ENCODE data around the gene CAMK2N2. TPM values are rescaled to one million over a fixed set of nuclear protein-coding genes. Genes with fewer than 3 reads are reported as not detected.

Gene CAMK2N2
- total RNA-seq, 1 donor from 2014 or later, result 2.6 TPM

- H4K20me1 ChIP-seq (ENCODE audit: insufficient read depth, low read length), result peaks cover 32% of the 10 kb centered on the region
- no peak overlapping the region for H2AFZ ChIP-seq (ENCODE audit: low read depth, low read length)
- H3K9ac ChIP-seq (ENCODE audit: low read length), result no peak overlapping the region
- Mint-ChIP-seq H3K36me3 (ENCODE audit: low read depth, unreplicated experiment) (peaks cover 12% of the 10 kb centered on the region), H3K27ac (ENCODE audit: unreplicated experiment) (no peak overlapping the region), H3K9me3 (ENCODE audit: unreplicated experiment) (peaks cover 3% of the 10 kb centered on the region), H3K27me3 (ENCODE audit: low read depth, unreplicated experiment) (peaks cover 36% of the 10 kb centered on the region), H3K4me1 (ENCODE audit: low read depth, unreplicated experiment) (peaks cover 6% of the 10 kb centered on the region), H3K4me3 (ENCODE audit: unreplicated experiment) (no peak overlapping the region)
- peaks cover 5% of the 10 kb centered on the region for H3K27me3 ChIP-seq (ENCODE audit: insufficient read depth, low read length)
- H3K9me3 ChIP-seq (ENCODE audit: insufficient read depth, low read depth, low read length), result no peaks in the 10 kb centered on the region
- H3K4me2 ChIP-seq (ENCODE audit: low read length), result no peak overlapping the region
- TF ChIP-seq, protein P1, sequence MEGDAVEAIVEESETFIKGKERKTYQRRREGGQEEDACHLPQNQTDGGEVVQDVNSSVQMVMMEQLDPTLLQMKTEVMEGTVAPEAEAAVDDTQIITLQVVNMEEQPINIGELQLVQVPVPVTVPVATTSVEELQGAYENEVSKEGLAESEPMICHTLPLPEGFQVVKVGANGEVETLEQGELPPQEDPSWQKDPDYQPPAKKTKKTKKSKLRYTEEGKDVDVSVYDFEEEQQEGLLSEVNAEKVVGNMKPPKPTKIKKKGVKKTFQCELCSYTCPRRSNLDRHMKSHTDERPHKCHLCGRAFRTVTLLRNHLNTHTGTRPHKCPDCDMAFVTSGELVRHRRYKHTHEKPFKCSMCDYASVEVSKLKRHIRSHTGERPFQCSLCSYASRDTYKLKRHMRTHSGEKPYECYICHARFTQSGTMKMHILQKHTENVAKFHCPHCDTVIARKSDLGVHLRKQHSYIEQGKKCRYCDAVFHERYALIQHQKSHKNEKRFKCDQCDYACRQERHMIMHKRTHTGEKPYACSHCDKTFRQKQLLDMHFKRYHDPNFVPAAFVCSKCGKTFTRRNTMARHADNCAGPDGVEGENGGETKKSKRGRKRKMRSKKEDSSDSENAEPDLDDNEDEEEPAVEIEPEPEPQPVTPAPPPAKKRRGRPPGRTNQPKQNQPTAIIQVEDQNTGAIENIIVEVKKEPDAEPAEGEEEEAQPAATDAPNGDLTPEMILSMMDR (IDR thresholded peaks at IDR 0.05; ENCODE audit: insufficient read depth, low read depth, low read length), result no peak
- TF ChIP-seq EZH2 (IDR thresholded peaks at IDR 0.05; ENCODE audit: insufficient read depth, low read length), result no peak
- no peak overlapping the region for H3K4me3 ChIP-seq (ENCODE audit: insufficient read depth, low read depth, low read length)
- peaks cover 13% of the 10 kb centered on the region for H3K4me1 ChIP-seq (ENCODE audit: insufficient read depth, low read length)
- FAIRE-seq (no peak), DNase-seq (ENCODE audit: low read depth) (no peak)
- H3K79me2 ChIP-seq (ENCODE audit: insufficient read depth, low read length), result no peaks in the 10 kb centered on the region
- no peaks in the 10 kb centered on the region for H3K36me3 ChIP-seq (ENCODE audit: insufficient read depth, low read length)
- no peak overlapping the region for H3K27ac ChIP-seq (ENCODE audit: low read depth, low read length)
Measured at GRCh38 chr3:184257083-184257915, 4.1 kb downstream of the CAMK2N2 start.

- no peak overlapping the region for H3K27ac Mint-ChIP-seq (ENCODE audit: unreplicated experiment)
- Histone ChIP-seq H3K9me3 (ENCODE audit: insufficient read depth, low read depth, low read length) (no peaks in the 10 kb centered on the region), H4K20me1 (ENCODE audit: insufficient read depth, low read length) (peaks cover 38% of the 10 kb centered on the region), H2AFZ (ENCODE audit: low read depth, low read length) (no peak overlapping the region), H3K27ac (ENCODE audit: low read depth, low read length) (no peak overlapping the region), H3K4me3 (ENCODE audit: insufficient read depth, low read depth, low read length) (no peak overlapping the region), H3K4me2 (ENCODE audit: low read length) (no peak overlapping the region), H3K4me1 (ENCODE audit: insufficient read depth, low read length) (peaks cover 5% of the 10 kb centered on the region), H3K79me2 (ENCODE audit: insufficient read depth, low read length) (no peaks in the 10 kb centered on the region), H3K27me3 (ENCODE audit: insufficient read depth, low read length) (peaks cover 5% of the 10 kb centered on the region), H3K9ac (ENCODE audit: low read length) (no peak overlapping the region), H3K36me3 (ENCODE audit: insufficient read depth, low read length) (no peaks in the 10 kb centered on the region)
- H3K4me1 Mint-ChIP-seq (ENCODE audit: low read depth, unreplicated experiment), result no peaks in the 10 kb centered on the region
- H3K4me3 Mint-ChIP-seq (ENCODE audit: unreplicated experiment), result no peak overlapping the region
- peaks cover 12% of the 10 kb centered on the region for H3K36me3 Mint-ChIP-seq (ENCODE audit: low read depth, unreplicated experiment)
- no peak for FAIRE-seq
- peaks cover 2% of the 10 kb centered on the region for H3K9me3 Mint-ChIP-seq (ENCODE audit: unreplicated experiment)
- no peak for DNase-seq (ENCODE audit: low read depth)
- H3K27me3 Mint-ChIP-seq (ENCODE audit: low read depth, unreplicated experiment), result peaks cover 29% of the 10 kb centered on the region
- no peak for TF ChIP-seq EZH2 (IDR thresholded peaks at IDR 0.05; ENCODE audit: insufficient read depth, low read length)
- TF ChIP-seq, protein P1 (IDR thresholded peaks at IDR 0.05; ENCODE audit: insufficient read depth, low read depth, low read length), result no peak
Measured at GRCh38 chr3:184255291-184256039, 5.9 kb downstream of the CAMK2N2 start.

Data from astrocyte (in vitro differentiated cells and primary cell).